Heart right ventricle (tissue), 16 donors: ENCODE data around the gene TPST2. TPM values are rescaled to one million over a fixed set of nuclear protein-coding genes. Genes with fewer than 3 reads are reported as not detected.
A peak's percentile ranks its signal among the peaks of the same experiment; 100 is the strongest.

Experiments used
- ATAC-seq, 8 donors: fragments of 200-7000 bp; cut with Tn5 transposase; one replicate each; pipeline ENCODE4 v1.9.1; 2020; ENCODE audit warnings: mild to moderate bottlenecking in 8 of 8, moderate library complexity in 8 of 8, moderate number of reproducible peaks in 1 of 8
- DNase-seq, 2 donors: peaks; one replicate each; pipeline ENCODE4 v3.0.0-alpha.2; 2020
- H3K27ac ChIP-seq, 10 donors: fragments of 200-600 bp; sonication (generic) in 2 of 10; one replicate each; pipeline versions ENCODE4 v1.5.0 to v1.8.0; 2020 to 2022; ENCODE audit warnings: mild to moderate bottlenecking in 3 of 10
- H3K27me3 ChIP-seq, 7 donors: fragments of 200-600 bp; one replicate each; pipeline ENCODE4 v1.8.0; 2021 to 2022; ENCODE audit warnings: mild to moderate bottlenecking in 2 of 7
- H3K36me3 ChIP-seq, 9 donors: fragments of 200-600 bp; sonication (generic) in 1 of 9; one replicate each; pipeline versions ENCODE4 v1.5.0 to v1.8.0; 2020 to 2022; ENCODE audit warnings: mild to moderate bottlenecking in 2 of 9
- H3K4me1 ChIP-seq, 9 donors: fragments of 200-600 bp; sonication (generic) in 1 of 9; one replicate each; pipeline versions ENCODE4 v1.5.0 to v1.8.0; 2020 to 2022; ENCODE audit warnings: mild to moderate bottlenecking in 4 of 9
- H3K4me3 ChIP-seq, 10 donors: fragments of 200-600 bp; sonication (generic) in 2 of 10; one replicate each; pipeline versions ENCODE4 v1.5.0 to v1.8.0; 2020 to 2022; ENCODE audit warnings: mild to moderate bottlenecking in 7 of 10, moderate library complexity in 2 of 10
- H3K9me3 ChIP-seq, 11 donors: fragments of 200-600 bp in 10 of 11; sonication (generic) in 2 of 11; one replicate each; pipeline versions ENCODE4 v1.5.0 to v1.8.0; 2013 to 2022; ENCODE audit warnings: mild to moderate bottlenecking in 2 of 11, control low read depth in 1 of 11, moderate library complexity in 1 of 11
- WGBS, 2 donors: extraction: QIAGEN DNeasy Blood & Tissue Kit; methylation state at CpG; one replicate each; pipeline ENCODE4 v1.1.7; 2013; ENCODE audit warnings: inconsistent platforms in 1 of 2; 5-methylcytosine and 5-hydroxymethylcytosine counted together
- intact Hi-C, 10 donors: fragments of 100-400 bp; cut with DNase I; formaldehyde crosslinking; loops; one replicate each; pipeline versions ENCODE4 v1.11.1 to v1.14.2; 2022
- polyA plus RNA-seq, 2 donors: library from polyadenylated mRNA; stranded (reverse); fragments of 200-250 nt; gene quantifications; one replicate each; pipeline ENCODE4 v1.2.3, GENCODE V29; 2013
- total RNA-seq, 10 donors: library from RNA; stranded (reverse); fragmentation: NEBNext Ultra II Directional in 3 of 10; extraction: Animal tissue kit (Norgen Biotek cat#: 25700) in 3 of 10; gene quantifications; one replicate each; pipeline versions ENCODE4 v1.2.1 to v1.2.4, GENCODE V29; 2021 to 2023
- TF ChIP-seq, protein P1 (sequence below), 9 donors: fragments of 200-600 bp; sonication (generic) in 2 of 9; IDR thresholded peaks; one replicate each; pipeline versions ENCODE4 v1.5.0 to v1.8.0; 2021 to 2022; ENCODE audit warnings: antibody characterized with exemption in 9 of 9, mild to moderate bottlenecking in 5 of 9, moderate library complexity in 1 of 9
- donor health status: Arrhythmogenic right ventricular cardiomyopathy.
- donor health status: ischemic (EF 13 %, LVEDD 7.1; RV severe dilation, severe dysfunction).
- donor health status: healthy with polysubstance abuse.
- donor health status: DM: no; HTN: yes; CAD: no.
- donor health status: DM: no; HTN: no; CAD: no.
- donor health status: ischemic (EF 25% LVEDD 6.9; RV normal size, moderate dysfunction).
- donor health status: ischemic (EF 25% LVEDD 5.7; RV mildly dilated, moderate dysfunction).
- donor health status: healthy.
- donor health status: DM: yes; HTN: yes; CAD: no.
- donor health status: Ischemic cardiomyopathy.
- donor health status: ischemic (EF 35%, LVEDD 5.7; RV mildly dilated, moderate dysfunction).
- donor health status: nonischemic (EF 11% LVEDD 7.7; RV severe dilation, severe dysfunction).
- donor health status: DM: yes; HTN: yes; CAD: no.
- donor health status: PGD.
- donor health status: ischemic (EF 29% LVEDD 5.4; RV normal size, mild dysfunction).
- donor health status: nonischemic (EF 23%, LVEDD 6.1; RV moderate dilation, normal function).

The TPST2 gene
- total and polyA plus RNA-seq, 12 donors: 11.1 to 41.5 (median 21.7) TPM

DNA sequence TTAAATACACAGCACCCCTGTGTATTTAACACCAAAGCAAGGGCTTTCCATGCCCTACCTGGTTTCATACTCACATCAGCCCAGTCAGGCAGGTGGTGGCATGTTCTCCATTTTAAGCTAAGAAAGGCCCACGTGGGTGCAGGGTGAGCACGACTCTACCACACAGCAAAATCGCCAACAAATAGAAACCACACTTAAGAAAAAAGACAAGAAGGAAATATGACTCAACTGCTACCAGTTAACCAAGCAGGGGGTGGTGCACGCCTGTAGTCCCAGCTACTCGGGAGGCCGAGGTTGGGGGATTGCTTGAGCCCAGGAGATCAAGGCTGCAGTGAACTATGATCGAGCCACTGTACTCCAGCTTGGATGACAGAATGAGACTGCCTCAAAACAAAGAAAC is 42.5 kb downstream of the TPST2 start:
- H3K27ac ChIP-seq: peak overlapping the region in 6 of 10 donors; percentile 15 to 84 (median 46)

DNA sequence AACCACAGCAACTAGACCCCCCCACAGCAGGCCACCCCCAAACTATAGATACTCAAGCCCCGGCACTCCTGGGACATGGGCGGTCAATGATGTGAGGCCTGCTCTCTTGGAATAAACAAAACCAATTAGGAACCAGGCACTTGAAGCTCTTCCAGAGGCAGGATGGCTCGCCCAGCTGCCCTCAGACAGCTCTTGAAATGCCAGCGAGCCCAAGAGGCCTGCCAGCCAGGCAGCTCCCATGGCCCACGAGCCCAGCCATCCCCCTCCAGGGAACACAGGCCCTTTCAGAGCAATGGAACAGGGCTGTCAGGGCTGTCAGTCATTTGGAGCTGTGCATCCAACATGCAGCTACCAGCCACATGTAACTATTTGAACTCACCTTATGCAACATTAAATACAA is 43.6 kb downstream of the TPST2 start:
- Histone ChIP-seq H3K27me3 (no peaks in the 10 kb centered on the region), H3K36me3 (peaks cover 0 to 28% (median under 1%) of the 10 kb centered on the region in 9 donors), H3K9me3 (no peaks in the 10 kb centered on the region), H3K27ac (peak overlapping the region; percentile 1 to 84 (median 50)), H3K4me3 (no peak overlapping the region), H3K4me1 (peaks cover 10 to 65% (median 52%) of the 10 kb centered on the region in 9 donors)
- WGBS, 2 donors: 47 to 65% methylated on average over 5 of the region's 5 CpGs
- ATAC-seq (peak; percentile 57 to 90 (median 68)), DNase-seq (peak; percentile 65)
- intact Hi-C loops: no loop called here
- TF ChIP-seq, protein P1, sequence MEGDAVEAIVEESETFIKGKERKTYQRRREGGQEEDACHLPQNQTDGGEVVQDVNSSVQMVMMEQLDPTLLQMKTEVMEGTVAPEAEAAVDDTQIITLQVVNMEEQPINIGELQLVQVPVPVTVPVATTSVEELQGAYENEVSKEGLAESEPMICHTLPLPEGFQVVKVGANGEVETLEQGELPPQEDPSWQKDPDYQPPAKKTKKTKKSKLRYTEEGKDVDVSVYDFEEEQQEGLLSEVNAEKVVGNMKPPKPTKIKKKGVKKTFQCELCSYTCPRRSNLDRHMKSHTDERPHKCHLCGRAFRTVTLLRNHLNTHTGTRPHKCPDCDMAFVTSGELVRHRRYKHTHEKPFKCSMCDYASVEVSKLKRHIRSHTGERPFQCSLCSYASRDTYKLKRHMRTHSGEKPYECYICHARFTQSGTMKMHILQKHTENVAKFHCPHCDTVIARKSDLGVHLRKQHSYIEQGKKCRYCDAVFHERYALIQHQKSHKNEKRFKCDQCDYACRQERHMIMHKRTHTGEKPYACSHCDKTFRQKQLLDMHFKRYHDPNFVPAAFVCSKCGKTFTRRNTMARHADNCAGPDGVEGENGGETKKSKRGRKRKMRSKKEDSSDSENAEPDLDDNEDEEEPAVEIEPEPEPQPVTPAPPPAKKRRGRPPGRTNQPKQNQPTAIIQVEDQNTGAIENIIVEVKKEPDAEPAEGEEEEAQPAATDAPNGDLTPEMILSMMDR (IDR thresholded peaks at IDR 0.05): no peak

More for the DNA sequence above, 42.5 kb downstream of the TPST2 start:
- intact Hi-C loops: no loop called here
- 89 to 94% methylated on average over 7 of the region's 7 CpGs for whole genome bisulfite sequencing, 2 donors
- Histone ChIP-seq H3K4me1 (peaks cover 10 to 67% (median 55%) of the 10 kb centered on the region in 9 donors), H3K36me3 (peaks cover 0 to 19% (median 0%) of the 10 kb centered on the region in 9 donors), H3K9me3 (no peaks in the 10 kb centered on the region), H3K27me3 (no peaks in the 10 kb centered on the region), H3K4me3 (no peak overlapping the region)
- DNase-seq (no peak), ATAC-seq (no peak)
- TF ChIP-seq, protein P1 (IDR thresholded peaks at IDR 0.05): no peak

DNA sequence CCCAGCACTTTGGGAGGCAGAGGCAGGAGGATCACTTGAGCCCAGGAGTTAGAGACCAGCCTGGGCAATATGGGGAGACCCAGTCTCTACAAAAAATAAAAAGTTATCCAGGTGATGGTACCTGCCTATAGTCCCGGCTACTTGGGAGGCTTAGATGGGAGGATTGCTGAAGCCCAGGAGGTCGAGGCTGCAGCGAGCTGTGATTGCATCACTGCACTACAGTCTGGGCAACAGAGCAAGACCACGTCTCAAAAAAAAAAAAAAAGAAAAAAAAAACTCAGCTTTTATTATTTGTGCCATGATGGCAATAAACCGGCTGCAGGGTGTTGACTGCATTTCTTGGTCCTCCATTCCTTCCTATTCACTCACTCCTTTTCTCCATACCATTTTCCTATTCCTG is 44.1 kb downstream of the TPST2 start:
- H3K9me3 ChIP-seq: no peaks in the 10 kb centered on the region
- H3K4me1 ChIP-seq: peaks cover 10 to 61% (median 48%) of the 10 kb centered on the region in 9 donors
- DNase-seq: no peak
- H3K27ac ChIP-seq: peak overlapping the region in 9 of 10 donors; percentile 1 to 84 (median 53)
- no peak overlapping the region for H3K4me3 ChIP-seq
- peaks cover 0 to 32% (median 5%) of the 10 kb centered on the region in 9 donors for H3K36me3 ChIP-seq
- intact Hi-C loops: no loop called here
- TF ChIP-seq, protein P1 (IDR thresholded peaks at IDR 0.05): no peak
- 73 to 78% methylated on average over 5 of the region's 5 CpGs for WGBS, 2 donors
- no peak for ATAC-seq
- no peaks in the 10 kb centered on the region for H3K27me3 ChIP-seq

DNA sequence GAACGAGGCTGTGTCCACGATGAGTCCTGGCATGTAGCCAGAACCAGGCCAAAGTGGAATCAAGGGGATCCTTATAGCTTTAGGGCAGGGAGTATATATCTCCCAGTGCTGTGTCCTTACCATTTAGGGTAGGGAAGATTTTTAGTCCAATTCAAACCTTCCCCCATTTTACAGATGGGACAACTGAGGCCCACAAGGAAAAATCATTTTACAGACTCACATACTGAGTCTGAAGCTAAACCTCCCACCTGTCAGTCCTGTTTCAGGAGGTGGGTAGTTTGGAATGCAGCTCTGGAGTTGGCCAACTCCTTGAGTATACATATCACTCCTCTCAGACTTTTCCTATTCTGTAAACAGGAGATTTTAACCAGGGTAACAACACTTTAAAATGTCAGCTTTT is 44.5 kb downstream of the TPST2 start:
- TF ChIP-seq, protein P1 (IDR thresholded peaks at IDR 0.05): no peak
- H3K9me3 ChIP-seq: no peaks in the 10 kb centered on the region
- ATAC-seq: no peak
- 41 to 55% methylated on average over 2 of the region's 2 CpGs for WGBS, 2 donors
- H3K27ac ChIP-seq: peak overlapping the region in 7 of 10 donors; percentile 29 to 84 (median 61)
- no peak overlapping the region for H3K4me3 ChIP-seq
- no peak for DNase-seq
- H3K36me3 ChIP-seq: peaks cover 0 to 37% (median 9%) of the 10 kb centered on the region in 9 donors
- H3K4me1 ChIP-seq: peaks cover 6 to 56% (median 44%) of the 10 kb centered on the region in 9 donors
- no peaks in the 10 kb centered on the region for H3K27me3 ChIP-seq
- intact Hi-C loops: no loop called here
